Ovary (tissue), 9 donors: ENCODE results near the gene LYSMD3. TPM values are rescaled to one million over a fixed set of nuclear protein-coding genes. Genes with fewer than 3 reads are reported as not detected.
A peak's percentile ranks its signal among the peaks of the same experiment; 100 is the strongest.

Source experiments
- DNase-seq, 5 donors: peaks; one replicate each; pipeline ENCODE4 v3.0.0-alpha.2; 2019 to 2020
- H3K27ac ChIP-seq, 2 donors: fragments of 200-600 bp; one replicate each; pipeline versions ENCODE4 v1.5.1 to v1.8.0; 2019 to 2022
- H3K27me3 ChIP-seq: fragments of 200-600 bp; one replicate; pipeline ENCODE4 v1.8.0; 2022
- H3K36me3 ChIP-seq: fragments of 200-600 bp; sonication (generic); one replicate; pipeline ENCODE4 v1.5.1; 2019
- H3K4me1 ChIP-seq: one replicate; pipeline ENCODE4 v1.8.1; 2013; ENCODE audit warnings: mild to moderate bottlenecking, moderate library complexity; ENCODE audit not compliant: insufficient read depth
- H3K4me3 ChIP-seq: fragments of 200-600 bp; sonication (generic); one replicate; pipeline ENCODE4 v1.5.1; 2017
- H3K9me3 ChIP-seq, 2 donors: fragments of 200-600 bp in 1 of 2; sonication (generic) in 1 of 2; one replicate each; pipeline versions ENCODE4 v1.5.1 to v1.8.1; 2013 to 2019; ENCODE audit warnings: mild to moderate bottlenecking in 1 of 2, moderate library complexity in 1 of 2
- CTCF ChIP-seq, 3 donors: fragments of 450-650 bp in 2 of 3; fragments of 200-600 bp in 1 of 3; IDR thresholded peaks; one replicate each; pipeline versions ENCODE4 v1.5.1 to v1.8.0; 2016 to 2022; ENCODE audit warnings: antibody characterized with exemption in 3 of 3, mild to moderate bottlenecking in 1 of 3
- EP300 ChIP-seq: sonication (generic); formaldehyde crosslinking; IDR thresholded peaks from one replicate; pipeline ENCODE4 v1.6.1; 2017; ENCODE audit warnings: antibody characterized with exemption
- POLR2A ChIP-seq: fragments of 450-650 bp; IDR thresholded peaks from one replicate; pipeline ENCODE4 v1.6.1; 2017; ENCODE audit warnings: antibody characterized with exemption, mild to moderate bottlenecking, moderate library complexity
- whole genome bisulfite sequencing, 3 donors: extraction: QIAGEN DNeasy Blood & Tissue Kit in 1 of 3; methylation state at CpG; one replicate each; pipeline versions ENCODE4 v1.1.5 to v1.1.7; 2013 to 2017; 5-methylcytosine and 5-hydroxymethylcytosine counted together
- intact Hi-C, 4 donors: fragments of 100-400 bp; cut with DNase I; formaldehyde crosslinking; loops; one replicate each; pipeline versions ENCODE4 v1.11.0 to v1.15.1; 2022 to 2023
- polyA plus RNA-seq, 2 donors: library from polyadenylated mRNA; stranded (reverse); fragments of 200-250 nt in 1 of 2; fragments of 350-450 nt in 1 of 2; fragmentation: Illumina TruSeq in 1 of 2; extraction: RNeasy Lipid Tissue Mini Kit (QIAGEN cat#74804) in 1 of 2; gene quantifications; one replicate each; pipeline ENCODE4 v1.2.3, GENCODE V29; 2013 to 2014
- total RNA-seq, 7 donors: library from RNA; depleted of rRNA in 2 of 7; stranded (reverse); fragments of >200 nt in 2 of 7; fragmentation: NEBNext Ultra II Directional in 3 of 7; extraction: Animal tissue kit (Norgen Biotek cat#: 25700) in 3 of 7; gene quantifications; one replicate each; pipeline versions ENCODE4 v1.1.0 to v1.2.4, GENCODE V29; 2016 to 2023
- donor health status: DM: no; HTN: no; CAD: no; lungs with moderate emphysema.
- donor health status: DM: no; HTN: no; CAD: no.
- donor health status: Bipolar disorder and iron deficiency.
- donor health status: DM: yes; HTN: yes; CAD: no.
- donor health status: DM: no; HTN: no; CAD: no.
- donor health status: DM: yes; HTN: yes; CAD: no.

LYSMD3 gene
- total and polyA plus RNA-seq, 9 donors, result 10.7 to 26.8 (median 23.0) TPM

- TF ChIP-seq CTCF (IDR thresholded peaks at IDR 0.05) (no peak), EP300 (no peak), POLR2A (no peak)
- Histone ChIP-seq H3K9me3 (no peaks in the 10 kb centered on the region), H3K27me3 (no peaks in the 10 kb centered on the region), H3K4me1 (peaks cover 4% of the 10 kb centered on the region), H3K36me3 (no peaks in the 10 kb centered on the region), H3K27ac (no peak overlapping the region), H3K4me3 (no peak overlapping the region)
- WGBS, 3 donors, result 63 to 77% (median 68%) methylated on average over 1 of the region's 1 CpG
- no peak for DNase-seq
- intact Hi-C loops, result no loop called here
Observed at GRCh38 chr5:90561766-90562165, 32.4 kb upstream of the LYSMD3 start.

GRCh38 chr5:90560771-90561170, 31.4 kb upstream of the LYSMD3 start:
- DNase-seq, result no peak

GRCh38 chr5:90558344-90559192, 29.2 kb upstream of the LYSMD3 start, which contains the start of gene ADGRV1:
Gene ADGRV1 (plus strand): TSS chr5:90558797. CDS start chr5:90558896, 99 bp downstream.
- H3K27me3 ChIP-seq, result no peaks in the 10 kb centered on the region
- intact Hi-C loops, result no loop called here
- no peak within 1 kb of the TSS for H3K27ac ChIP-seq
- peak within 1 kb of the TSS; percentile 22 for H3K4me3 ChIP-seq
- peaks cover 4% of the 10 kb centered on the region for H3K4me1 ChIP-seq
- WGBS, 3 donors, result 1% methylated on average over 52 to 60 of the region's 60 CpGs
- peak; percentile 23 to 58 (median 34) for DNase-seq
- TF ChIP-seq EP300, result no peak
- no peak for TF ChIP-seq CTCF (IDR thresholded peaks at IDR 0.05)
- TF ChIP-seq POLR2A, result no peak
- no peaks in the 10 kb centered on the region for H3K9me3 ChIP-seq
- no peaks in the 10 kb centered on the region for H3K36me3 ChIP-seq

More at GRCh38 chr5:90560771-90561170, 31.4 kb upstream of the LYSMD3 start:
- H3K27ac ChIP-seq, result no peak overlapping the region
- no peak overlapping the region for H3K4me3 ChIP-seq
- intact Hi-C loops, result no loop called here
- H3K36me3 ChIP-seq, result no peaks in the 10 kb centered on the region
- peaks cover 4% of the 10 kb centered on the region for H3K4me1 ChIP-seq
- no peaks in the 10 kb centered on the region for H3K27me3 ChIP-seq
- no peaks in the 10 kb centered on the region for H3K9me3 ChIP-seq
- 69 to 81% (median 75%) methylated on average over 2 of the region's 2 CpGs for WGBS, 3 donors
- TF ChIP-seq CTCF (IDR thresholded peaks at IDR 0.05) (no peak), EP300 (no peak), POLR2A (no peak)

- intact Hi-C loops, result no loop called here
- TF ChIP-seq EP300 (no peak), POLR2A (no peak), CTCF (IDR thresholded peaks at IDR 0.05) (no peak)
- H3K9me3 ChIP-seq, result no peaks in the 10 kb centered on the region
- H3K36me3 ChIP-seq, result no peaks in the 10 kb centered on the region
- 8 to 31% (median 20%) methylated on average over 3 of the region's 3 CpGs for WGBS, 3 donors
- H3K4me3 ChIP-seq, result no peak overlapping the region
- H3K27ac ChIP-seq, result no peak overlapping the region
- DNase-seq, result no peak
- no peaks in the 10 kb centered on the region for H3K27me3 ChIP-seq
- H3K4me1 ChIP-seq, result peaks cover 4% of the 10 kb centered on the region
Observed at GRCh38 chr5:90557871-90558270, 28.5 kb upstream of the LYSMD3 start.
